NCI-H2029 treated with DMSO at 0.1 percent for 48 hours (cell line): ENCODE data around the gene WDR4.
"Not testable (repeated sequence)": the region's sequence is repeated elsewhere in the genome, so short reads cannot be mapped to it uniquely, and the experiment has no call there.

Experiments
- DNase-seq: peaks from one replicate; lab custom pipeline; 2025; lab: John Stamatoyannopoulos, UW

Gene WDR4

DNA sequence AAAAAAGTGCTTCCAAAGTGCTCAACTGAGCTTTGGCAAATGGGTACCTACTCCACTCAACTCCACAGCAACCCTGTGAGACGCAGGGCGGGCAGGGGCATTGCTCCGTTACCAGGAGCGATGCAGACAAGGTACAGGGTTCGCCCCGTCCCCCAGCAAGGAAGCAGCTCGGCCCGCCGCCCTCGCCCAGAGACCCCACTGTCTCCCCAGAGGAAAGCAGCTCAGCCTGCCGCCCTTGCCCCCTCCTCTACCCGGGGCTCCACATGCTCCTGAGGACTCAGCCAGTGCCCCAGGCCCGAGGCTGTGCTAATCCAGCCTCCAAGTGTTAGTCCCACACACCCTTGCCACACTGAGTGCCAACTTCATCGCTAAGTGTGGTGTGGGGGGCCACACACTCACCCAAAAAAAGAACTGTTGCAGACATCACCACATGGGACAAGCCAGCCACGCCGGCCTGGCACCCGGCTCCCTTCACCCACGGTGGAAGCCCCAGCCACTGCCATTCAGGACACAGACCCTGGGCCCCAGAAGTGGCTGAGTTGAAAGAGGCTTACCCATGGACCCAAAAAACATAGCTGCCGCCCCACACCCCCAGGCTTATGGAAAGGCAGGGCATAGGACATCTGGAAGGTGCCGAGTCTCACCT, 26.3 kb downstream of the WDR4 start:
- no peak for DNase-seq

DNA sequence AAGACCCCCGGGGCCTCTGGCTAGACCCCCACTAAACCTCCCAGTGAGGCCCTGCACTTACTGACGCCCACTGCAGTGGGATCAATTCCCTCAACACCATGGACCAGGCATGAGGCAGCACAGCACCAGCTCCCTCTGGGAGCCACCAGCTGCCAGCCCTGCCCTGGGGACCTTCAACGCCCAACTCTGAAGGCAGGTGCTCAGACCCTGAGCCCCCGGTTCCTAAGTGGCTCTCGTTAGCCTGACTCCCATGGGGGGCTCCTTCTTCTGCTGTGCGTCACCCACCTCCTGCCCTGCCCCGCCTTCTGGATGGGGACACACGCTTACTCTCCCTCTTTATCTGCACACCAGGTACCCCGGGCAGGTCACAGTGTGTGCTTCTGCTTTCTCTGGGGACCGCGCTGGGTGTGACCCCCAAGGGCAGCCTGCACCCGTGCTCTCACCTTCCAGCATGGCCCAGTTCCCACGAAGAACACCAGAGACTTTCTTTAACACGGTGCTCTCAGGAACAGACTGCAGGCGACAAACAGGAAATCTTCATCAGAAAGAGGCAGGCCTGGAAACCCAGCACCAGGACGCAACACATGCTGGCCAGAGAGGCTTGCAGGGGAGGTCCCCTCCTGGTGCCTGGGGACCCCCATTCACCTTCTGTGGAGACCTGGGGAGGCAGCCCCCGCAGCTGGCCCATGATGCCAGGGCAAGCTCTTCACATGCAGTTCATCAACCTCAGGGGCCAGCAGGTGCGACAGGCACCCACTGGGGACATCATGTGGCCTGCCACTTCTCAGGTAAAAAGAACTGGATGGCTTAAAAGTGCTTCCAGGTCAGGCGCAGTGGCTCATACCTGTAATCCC, 27.3 kb downstream of the WDR4 start:
- no peak for DNase-seq

DNA sequence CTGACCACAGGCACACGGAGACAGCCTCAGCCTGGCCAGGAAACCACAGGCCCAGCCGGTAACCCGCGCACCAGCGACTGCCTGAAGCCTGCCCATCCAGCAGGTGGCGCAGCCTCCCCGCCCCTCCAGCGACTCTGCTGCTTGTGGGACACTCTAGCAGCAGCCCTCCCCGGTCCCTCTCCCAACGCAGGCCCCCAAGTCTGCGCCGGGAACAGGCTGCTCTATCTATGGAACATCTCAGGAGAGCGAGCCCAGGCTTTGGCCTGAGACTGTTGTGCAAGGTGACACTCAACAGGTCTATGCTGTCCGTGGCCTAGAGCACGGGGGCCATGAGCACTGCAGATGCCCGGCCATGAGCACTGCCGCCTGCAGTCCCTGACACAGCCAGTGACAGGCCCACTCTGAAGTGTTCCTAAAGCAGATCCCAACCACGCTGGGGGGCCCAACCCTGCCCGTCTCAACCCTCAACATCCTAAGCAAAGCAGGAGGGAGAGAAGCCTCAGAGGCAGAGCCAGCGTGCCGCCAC, 28.4 kb downstream of the WDR4 start:
- no peak for DNase-seq

DNA sequence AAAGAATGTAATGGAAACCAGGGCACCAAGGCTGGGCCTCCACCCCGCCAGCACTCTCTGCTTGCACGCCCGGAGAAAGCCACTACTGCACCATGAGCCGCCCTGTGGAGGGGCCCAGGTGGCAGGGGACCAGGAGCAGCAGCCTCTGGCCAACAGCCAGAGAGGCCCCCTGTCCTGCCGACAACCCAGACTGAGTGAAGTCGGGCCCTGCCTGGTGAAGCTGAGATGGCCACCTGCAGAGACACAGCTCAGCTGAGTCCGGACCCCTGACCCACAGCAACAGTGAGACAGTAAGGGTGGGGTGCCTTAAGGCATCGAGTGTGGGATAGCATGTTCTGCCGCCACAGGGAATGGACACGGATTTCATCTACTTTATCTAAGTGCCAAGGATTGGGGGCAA, 28.9 kb downstream of the WDR4 start:
- DNase-seq: no peak

DNA sequence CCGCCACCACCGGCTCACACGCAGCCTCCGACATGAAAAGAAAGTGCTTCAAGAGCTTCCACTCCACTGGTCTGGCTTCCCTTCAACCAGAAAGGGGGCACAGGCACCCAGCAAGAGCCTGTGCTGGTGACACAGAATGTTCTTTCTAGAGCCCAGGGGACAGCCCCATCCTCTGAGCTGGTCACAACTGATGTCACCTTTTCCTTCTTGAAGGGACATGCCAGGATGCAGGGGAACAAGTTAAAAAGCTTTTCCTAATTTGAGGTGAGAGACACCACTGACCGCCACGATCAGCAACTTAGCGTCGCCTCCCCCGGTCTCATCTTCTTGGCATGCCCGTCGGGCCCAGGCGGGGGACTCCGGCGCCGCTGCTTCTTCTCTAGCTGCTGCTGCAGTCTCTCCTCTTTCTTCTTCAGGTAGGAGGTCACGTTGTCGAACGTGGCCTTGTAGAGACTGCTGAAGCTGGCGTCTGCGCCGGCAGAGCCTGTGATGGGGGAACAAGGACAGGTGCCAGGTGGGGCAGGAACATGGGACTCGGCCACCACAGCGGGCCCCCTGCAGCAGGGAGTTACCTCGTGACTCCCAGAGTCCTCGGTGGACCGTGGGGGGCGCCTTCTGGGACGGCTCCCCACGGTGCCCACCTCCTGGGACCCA, 29.5 kb downstream of the WDR4 start:
- DNase-seq: no peak

DNA sequence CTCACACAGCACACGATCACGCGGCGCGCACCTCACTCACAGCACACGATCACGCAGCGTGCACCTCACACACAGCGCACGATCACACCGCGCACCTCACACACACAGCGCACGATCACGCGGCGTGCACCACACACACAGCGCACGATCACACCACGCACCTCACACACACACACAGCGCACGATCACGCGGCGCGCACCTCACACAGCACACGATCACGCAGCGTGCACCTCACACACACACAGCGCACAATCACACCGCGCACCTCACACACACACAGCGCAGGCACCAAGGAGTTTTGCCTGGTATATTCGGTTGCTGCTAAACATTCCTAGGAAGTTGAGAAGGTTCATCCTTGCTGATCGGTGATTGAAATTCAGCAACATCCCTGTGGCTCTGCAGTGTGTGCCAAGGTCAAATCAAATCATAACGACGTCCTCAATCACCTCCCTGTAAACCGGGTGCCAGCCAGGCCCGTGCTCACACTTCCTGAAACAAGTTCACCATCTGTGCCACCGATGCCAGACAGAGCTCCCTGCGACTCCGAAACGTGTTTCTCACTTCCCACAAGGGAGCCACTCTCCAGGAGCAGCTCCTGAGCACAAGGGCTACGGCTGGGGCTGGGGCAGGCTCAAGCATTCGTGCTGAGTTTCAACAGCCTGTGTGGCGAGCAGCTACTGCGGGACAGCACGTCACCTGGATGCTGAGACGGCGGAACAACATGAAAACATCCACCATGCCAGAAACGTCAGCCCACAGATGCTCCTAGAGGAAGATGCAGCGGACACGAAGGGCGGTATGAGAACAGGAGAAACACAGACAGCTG, 30.2 kb downstream of the WDR4 start:
- DNase-seq: no peak

DNA sequence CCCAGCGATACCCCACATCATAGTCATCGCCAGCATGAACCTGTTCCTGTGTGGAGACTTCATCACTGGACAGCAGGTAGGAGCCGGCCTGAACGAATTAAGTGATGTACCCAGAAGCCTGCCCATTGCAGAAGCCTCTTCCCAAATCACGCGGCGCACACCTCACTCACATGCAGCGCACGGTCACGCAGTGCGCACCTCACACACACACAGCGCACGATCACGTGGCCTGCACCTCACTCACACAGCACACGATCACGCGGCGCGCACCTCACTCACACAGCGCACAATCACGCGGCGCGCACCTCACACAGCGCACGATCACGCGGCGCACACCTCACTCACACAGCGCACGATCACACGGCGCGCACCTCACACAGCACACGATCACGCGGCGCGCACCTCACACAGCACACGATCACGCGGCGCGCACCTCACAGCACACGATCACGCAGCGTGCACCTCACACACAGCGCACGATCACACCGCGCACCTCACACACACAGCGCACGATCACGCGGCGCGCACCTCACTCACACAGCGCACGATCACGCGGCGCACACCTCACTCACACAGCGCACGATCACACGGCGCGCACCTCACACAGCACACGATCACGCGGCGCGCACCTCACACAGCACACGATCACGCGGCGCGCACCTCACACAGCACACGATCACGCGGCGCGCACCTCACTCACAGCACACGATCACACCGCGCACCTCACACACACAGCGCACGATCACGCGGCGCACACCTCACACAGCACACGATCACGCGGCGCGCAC, 31.0 kb downstream of the WDR4 start:
- not testable (repeated sequence) for DNase-seq

DNA sequence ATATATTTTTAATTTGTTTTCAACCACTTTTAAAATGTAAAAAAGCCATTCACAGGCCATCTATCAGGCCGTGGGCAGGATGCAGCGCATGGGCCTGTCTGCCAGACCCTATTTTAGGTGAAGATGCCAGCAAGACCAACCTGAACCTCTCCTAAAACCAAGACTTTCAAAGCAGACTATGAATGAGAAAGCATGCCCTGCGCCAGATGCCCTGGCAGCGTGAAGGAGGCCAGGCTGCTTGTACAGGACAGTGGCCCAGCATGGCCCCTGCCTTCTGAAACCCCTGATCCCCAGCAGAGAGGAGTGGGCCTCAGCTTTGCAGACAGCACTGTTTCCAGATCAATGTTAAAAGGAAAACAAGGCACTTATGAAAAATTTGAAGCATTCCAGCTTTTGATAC, 31.6 kb downstream of the WDR4 start:
- no peak for DNase-seq

DNA sequence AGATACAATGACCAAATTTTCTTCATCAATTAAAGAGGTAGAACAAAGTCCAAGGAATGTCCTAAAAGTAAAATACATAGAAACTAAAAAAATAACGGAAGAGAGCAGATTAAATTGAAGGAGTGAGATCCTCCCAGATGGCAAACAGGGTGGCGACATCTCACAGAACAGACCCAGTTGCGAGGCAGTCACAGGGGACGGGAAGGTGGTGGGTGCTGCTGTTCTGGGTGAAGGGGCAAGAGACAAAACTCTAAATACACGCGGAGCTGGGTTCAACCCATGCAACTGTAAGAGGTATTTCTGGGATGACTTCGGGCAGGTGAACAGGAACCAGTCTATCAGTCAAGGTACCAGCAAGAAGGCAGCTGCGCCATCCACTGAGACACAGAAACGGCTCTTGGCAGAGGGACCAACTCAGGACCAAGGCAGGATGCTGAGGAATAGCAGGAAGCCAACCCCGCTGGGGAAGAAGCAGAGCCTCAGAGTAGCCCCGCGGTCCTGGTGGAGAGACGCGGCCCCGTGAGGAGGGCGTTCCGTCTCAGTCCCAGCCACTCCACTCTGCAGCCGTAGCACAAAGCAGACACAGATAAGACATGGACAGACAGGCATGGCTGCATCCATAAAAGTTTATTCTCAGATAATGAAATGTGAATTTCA, 32.2 kb downstream of the WDR4 start:
- DNase-seq: no peak

DNA sequence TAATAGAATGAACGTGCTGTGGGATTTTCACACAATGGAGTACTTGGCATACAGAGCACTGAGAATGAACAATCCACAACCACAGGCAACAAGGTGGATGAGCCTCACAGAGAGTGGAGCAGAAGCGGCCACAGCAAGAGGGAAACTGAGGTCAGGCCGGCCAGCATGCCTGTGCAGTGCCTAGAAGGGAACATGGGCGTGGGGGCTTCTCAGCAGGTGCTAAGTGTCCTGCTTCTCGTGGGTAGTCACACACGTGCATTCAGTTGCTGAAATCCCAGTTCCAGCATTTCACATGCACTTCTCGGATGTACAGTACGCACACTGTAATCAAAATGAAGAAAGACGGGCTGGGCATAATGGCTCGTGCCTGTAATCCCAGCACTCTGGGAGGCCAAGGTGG, 33.1 kb downstream of the WDR4 start:
- DNase-seq: no peak

DNA sequence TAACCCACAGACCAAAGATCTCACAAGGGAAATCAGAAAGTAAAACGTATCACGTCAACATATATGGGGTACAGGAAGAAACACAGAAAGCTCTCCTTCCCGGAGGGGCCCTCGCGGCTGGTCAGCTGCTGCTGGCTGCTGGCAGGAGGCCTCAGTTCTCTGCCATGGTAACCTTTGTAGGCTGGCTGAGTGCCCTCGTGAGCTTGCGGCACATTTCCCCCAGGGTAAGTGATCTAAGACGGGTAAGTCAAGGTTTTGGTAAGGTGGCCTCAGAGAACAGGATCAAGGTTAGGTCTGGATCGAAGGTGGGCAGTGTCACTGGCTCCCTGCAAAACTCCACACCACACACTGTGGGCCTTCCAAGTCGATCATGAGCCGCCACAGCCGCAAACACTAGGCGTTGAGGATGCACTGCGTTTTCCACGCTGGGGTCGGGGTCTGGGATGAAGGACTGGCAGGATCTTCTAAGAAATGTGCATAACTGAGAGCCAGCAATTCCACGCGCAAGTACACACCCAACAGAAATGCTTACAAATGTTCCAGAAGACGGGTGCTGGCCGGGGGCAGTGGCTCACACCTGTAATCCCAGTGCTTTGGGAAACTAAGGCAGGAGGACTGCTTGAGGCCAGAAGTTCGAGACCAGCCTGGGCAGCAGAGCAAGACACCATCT, 33.9 kb downstream of the WDR4 start:
- DNase-seq: no peak

DNA sequence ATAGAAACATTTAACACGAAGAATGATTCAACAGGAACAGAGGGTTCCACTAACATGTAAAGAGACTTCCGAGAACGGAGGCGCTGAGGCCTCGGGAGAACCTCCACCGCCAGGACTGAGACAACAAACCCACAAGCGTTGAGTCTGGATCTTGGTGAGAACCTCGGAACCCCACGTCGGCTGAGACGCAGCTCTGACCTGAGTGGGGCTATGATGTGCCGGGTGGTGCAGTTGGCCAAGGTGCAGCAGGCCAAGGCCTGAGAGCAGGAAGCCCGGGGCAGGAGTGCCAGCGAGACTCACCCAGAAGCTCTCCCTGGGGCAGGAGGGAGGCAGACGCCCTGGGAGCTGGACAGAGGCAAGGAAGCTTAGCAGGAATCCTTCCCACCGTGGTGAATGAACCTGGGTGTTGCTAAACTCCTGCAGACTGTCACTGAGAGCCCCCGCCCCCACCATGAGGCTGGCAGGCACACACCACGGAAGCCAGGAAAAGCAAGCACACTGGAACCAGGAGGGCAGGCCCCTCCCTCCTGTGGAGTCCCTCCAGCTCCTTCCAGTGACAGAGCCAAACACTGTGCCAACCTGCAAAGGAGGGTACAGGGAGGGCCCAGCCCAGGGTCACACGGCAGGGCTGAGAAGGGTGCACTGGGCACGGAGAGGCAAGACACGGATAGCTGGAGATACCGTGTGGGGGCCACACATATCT, 34.8 kb downstream of the WDR4 start:
- DNase-seq: no peak

DNA sequence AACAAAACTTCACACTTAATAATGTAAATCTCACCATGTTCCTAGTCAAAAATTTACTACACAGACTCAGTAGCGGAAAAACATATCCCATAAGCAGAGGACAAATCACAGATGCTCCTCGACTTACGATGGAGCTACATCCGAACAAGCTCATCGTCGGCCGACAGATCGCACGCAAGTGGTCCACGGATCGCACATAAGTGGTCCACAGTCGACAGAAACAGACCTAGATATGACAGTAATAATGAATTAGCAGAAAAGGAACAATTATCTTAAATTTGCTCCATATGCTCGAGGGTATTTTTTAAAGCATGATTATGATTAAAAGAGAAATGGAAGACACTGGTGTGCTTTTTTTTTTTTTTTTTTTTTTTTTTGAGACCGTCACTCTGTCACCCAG, 36.3 kb downstream of the WDR4 start:
- no peak for DNase-seq

DNA sequence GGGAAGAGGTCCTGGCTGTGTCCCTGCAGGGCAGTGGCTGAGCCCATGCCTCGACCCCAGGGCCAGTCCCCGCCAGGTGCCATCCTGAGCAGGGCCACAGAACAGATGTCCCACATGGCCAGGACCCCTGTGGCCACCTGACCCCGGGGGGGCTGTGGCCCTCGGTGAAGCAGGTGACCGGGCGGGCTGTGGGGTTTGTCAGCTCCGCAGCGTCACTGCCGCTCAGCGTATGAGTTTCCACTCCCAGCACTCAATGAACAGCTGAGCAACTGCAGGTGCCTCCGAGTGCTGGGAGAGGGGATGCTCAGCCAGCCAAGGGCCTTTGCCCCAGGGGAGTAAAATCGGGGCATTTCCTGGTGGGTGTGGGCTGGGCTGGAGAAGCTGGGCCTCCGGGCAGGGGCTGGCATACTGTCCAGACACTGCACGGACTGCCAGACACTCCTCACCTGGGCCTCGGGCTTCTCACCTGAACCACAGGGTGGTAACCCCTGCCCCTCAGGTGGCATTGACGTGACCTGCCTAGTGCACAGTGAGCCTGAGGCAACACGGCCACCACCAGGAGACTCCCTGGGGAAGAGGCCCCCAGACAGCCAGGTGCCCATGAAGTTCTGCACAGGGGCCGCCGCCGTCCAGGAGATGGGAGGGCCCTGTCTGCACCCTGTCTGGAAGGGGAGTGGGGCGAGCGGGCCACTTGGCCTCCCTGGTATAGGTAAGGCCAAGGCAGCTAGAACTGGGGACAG, 37.3 kb downstream of the WDR4 start:
- DNase-seq: not testable (repeated sequence)

DNA sequence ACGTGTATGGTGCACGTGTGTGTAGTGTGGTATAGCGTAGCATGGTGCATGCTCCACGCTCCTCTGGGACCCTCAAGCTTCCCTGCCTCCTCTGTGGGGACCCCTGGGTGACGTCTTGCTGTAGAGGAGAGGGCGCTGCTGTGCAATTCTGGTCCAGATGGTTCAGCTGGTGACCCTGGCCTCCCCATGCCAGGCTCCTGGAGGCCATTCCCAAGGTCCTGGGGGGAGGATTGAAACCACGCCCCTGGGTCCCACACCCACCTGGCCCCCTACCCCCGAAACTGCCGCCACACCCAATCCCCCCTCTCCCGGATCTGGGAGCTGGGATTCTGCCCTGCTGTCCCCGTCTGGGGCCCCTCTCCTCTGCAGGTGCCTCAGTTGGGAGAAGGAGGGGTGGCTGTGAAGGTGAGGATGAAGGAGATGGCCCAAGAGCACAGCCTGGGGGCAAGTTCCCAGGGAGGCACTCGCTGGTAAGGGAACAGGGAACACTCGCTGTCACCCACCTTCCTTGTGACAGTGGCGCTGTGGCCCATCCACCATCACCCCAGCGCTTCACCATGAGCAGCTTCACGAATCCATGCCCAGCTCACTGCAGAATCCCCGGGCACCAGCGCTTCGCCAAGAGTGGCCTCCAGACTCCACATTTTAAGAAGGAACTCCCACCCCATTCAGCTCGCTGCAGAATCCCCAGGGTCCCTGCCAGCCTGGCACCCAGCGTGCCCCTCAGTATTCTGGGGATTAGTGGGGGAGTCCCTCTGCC, 38.0 kb downstream of the WDR4 start:
- no peak for DNase-seq

DNA sequence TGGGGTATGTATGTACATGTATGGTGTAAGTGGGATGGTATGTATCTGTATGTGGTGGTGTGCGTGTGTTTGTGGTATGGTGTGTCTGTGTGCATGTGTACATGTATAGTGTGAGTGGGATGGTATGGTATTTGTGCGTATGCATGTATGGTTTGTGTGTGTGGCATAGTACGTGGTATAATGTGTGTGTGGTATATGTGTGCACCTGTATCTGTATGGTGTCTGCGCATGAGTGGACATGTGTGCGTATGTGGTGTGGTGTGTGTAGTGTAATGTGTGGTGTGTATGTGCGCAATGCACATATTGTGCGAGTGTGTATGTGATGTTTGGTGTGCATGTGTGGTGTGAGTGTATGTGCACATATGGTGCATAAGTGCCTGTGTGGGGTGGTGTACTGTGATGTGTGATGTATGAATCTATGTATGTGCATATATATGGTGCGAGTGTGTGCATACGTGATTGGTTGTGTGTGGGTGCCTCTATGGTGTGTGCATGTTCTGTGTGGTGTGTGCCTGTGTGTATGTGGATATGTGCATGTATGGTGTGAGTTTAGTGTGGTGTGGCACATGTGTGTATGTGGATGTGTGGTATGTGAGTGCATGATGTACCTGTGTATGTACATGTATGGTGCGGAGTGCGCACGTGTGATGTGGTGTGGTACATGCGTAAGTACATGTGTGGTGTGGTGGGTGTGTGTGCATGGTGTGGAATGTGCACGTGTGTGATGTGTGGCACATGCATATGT, 38.8 kb downstream of the WDR4 start:
- no peak for DNase-seq
